IMR-90 (cell line): ENCODE results near the gene AZIN2. TPM values are rescaled to one million over a fixed set of nuclear protein-coding genes. Genes with fewer than 3 reads are reported as not detected.

Experiments
- ATAC-seq: fragments of 200-7000 bp; cut with Tn5 transposase; 2 replicates; pipeline ENCODE4 v1.9.1; 2020; ENCODE audit warnings: low read depth, mild to moderate bottlenecking, moderate library complexity
- BruUV-seq: library from RNA; stranded (reverse); fragments of 400-500 nt; replicated peaks from 2 replicates; lab custom pipeline; 2021; lab: Mats Ljungman, UMichigan
- CTCF ChIA-PET: fragments of 300-600 bp; formaldehyde crosslinking; extraction: SDS; loops from one replicate; lab custom pipeline; 2021; ENCODE audit warnings: antibody characterized with exemption; lab: Yijun Ruan, JAX
- POLR2A ChIA-PET: fragments of 300-600 bp; sonication (Branson Sonifier 250); formaldehyde crosslinking; loops from one replicate; lab custom pipeline; 2022; ENCODE audit warnings: antibody characterized with exemption; ENCODE audit not compliant: unreplicated experiment; lab: Charles Lee
- DNase-seq: peaks from one replicate; pipeline ENCODE4 v3.0.0; 2013
- H2AFZ ChIP-seq: replicated peaks from 2 replicates; pipeline ENCODE3; 2013; ENCODE audit warnings: low read length, mild to moderate bottlenecking; ENCODE audit not compliant: poor library complexity
- H2AK5ac ChIP-seq: 2 replicates; pipeline ENCODE4 v1.6.1; 2013; ENCODE audit warnings: low read depth, low read length, inconsistent platforms
- H2AK9ac ChIP-seq: replicated peaks from 2 replicates; pipeline ENCODE3; 2013; ENCODE audit warnings: mild to moderate bottlenecking, low read depth, low read length, moderate library complexity; ENCODE audit not compliant: poor library complexity
- H2BK120ac ChIP-seq: 2 replicates; pipeline ENCODE4 v1.6.1; 2013; ENCODE audit warnings: low read depth, low read length, inconsistent platforms
- H2BK15ac ChIP-seq: 3 replicates; pipeline ENCODE4 v1.6.1; 2013; ENCODE audit warnings: low read depth, low read length, inconsistent platforms
- H2BK20ac ChIP-seq: 2 replicates; pipeline ENCODE4 v1.6.1; 2013; ENCODE audit warnings: low read depth, mild to moderate bottlenecking, inconsistent platforms, low read length, moderate library complexity
- H2BK5ac ChIP-seq: 2 replicates; pipeline ENCODE4 v1.6.1; 2013; ENCODE audit warnings: mild to moderate bottlenecking, low read depth, low read length, inconsistent platforms; ENCODE audit not compliant: poor library complexity, severe bottlenecking
- H3K14ac ChIP-seq: replicated peaks from 2 replicates; pipeline ENCODE4 v1.6.1; 2013; ENCODE audit warnings: low read depth, low read length, inconsistent platforms
- H3K18ac ChIP-seq: 2 replicates; pipeline ENCODE4 v1.6.1; 2013; ENCODE audit warnings: low read depth, low read length, control low read depth
- H3K23ac ChIP-seq: 2 replicates; pipeline ENCODE4 v1.6.1; 2013; ENCODE audit warnings: low read depth, low read length, inconsistent platforms
- H3K27ac ChIP-seq: 2 replicates; pipeline ENCODE4 v1.5.1; 2013; ENCODE audit warnings: mild to moderate bottlenecking, control low read depth, low read length; ENCODE audit not compliant: insufficient read depth
- H3K27me3 ChIP-seq: 2 replicates; pipeline ENCODE4 v1.6.1; 2013; ENCODE audit warnings: low read length; ENCODE audit not compliant: control insufficient read depth, insufficient read depth
- H3K36me3 ChIP-seq: 2 replicates; pipeline ENCODE4 v1.6.1; 2013; ENCODE audit warnings: low read length, mixed read lengths; ENCODE audit not compliant: control insufficient read depth, insufficient read depth
- H3K4ac ChIP-seq: 2 replicates; pipeline ENCODE4 v1.6.1; 2013; ENCODE audit warnings: low read depth, low read length, inconsistent platforms
- H3K4me1 ChIP-seq: 2 replicates; pipeline ENCODE4 v1.6.1; 2013; ENCODE audit warnings: low read length, mixed read lengths; ENCODE audit not compliant: control insufficient read depth, insufficient read depth
- H3K4me2 ChIP-seq: 2 replicates; pipeline ENCODE4 v1.6.1; 2013; ENCODE audit warnings: low read depth, mild to moderate bottlenecking, control low read depth, low read length, moderate library complexity
- H3K4me3 ChIP-seq: 2 replicates; pipeline ENCODE4 v1.5.1; 2013; ENCODE audit warnings: low read depth, mild to moderate bottlenecking, control low read depth, low read length, moderate library complexity; ENCODE audit not compliant: insufficient read depth
- H3K56ac ChIP-seq: 2 replicates; pipeline ENCODE4 v1.6.1; 2013; ENCODE audit warnings: low read length, inconsistent platforms; ENCODE audit not compliant: insufficient read depth; ENCODE audit errors: extremely low read depth
- H3K79me1 ChIP-seq, 2 experiments: 2 replicates each; pipeline ENCODE4 v1.6.1; 2013; ENCODE audit warnings: low read length in 2 of 2, inconsistent platforms in 1 of 2, low read depth in 1 of 2
- H3K9ac ChIP-seq: 2 replicates; pipeline ENCODE4 v1.6.1; 2013; ENCODE audit warnings: low read depth, low read length, control low read depth
- H3K9me1 ChIP-seq: 2 replicates; pipeline ENCODE4 v1.6.1; 2013; ENCODE audit warnings: low read length, inconsistent platforms; ENCODE audit not compliant: insufficient read depth
- H3K9me3 ChIP-seq: 2 replicates; pipeline ENCODE4 v1.6.1; 2013; ENCODE audit warnings: low read length; ENCODE audit not compliant: control insufficient read depth, insufficient read depth
- H4K20me1 ChIP-seq: 2 replicates; pipeline ENCODE4 v1.6.1; 2013; ENCODE audit warnings: low read length, inconsistent platforms; ENCODE audit not compliant: insufficient read depth
- H4K5ac ChIP-seq: 2 replicates; pipeline ENCODE4 v1.6.1; 2013; ENCODE audit warnings: mild to moderate bottlenecking, low read depth, low read length, control low read depth
- H4K8ac ChIP-seq, 2 experiments: 2 replicates each; pipeline ENCODE4 v1.6.1; 2013; ENCODE audit warnings: low read depth in 2 of 2, low read length in 2 of 2, control low read depth in 1 of 2, inconsistent platforms in 1 of 2
- H4K91ac ChIP-seq: 2 replicates; pipeline ENCODE4 v1.6.1; 2013; ENCODE audit warnings: low read depth, low read length, inconsistent platforms; ENCODE audit not compliant: insufficient read depth
- CEBPB ChIP-seq: IDR thresholded peaks from 2 replicates; pipeline ENCODE4 v1.6.1; 2012; ENCODE audit warnings: low read depth, low read length, improper control_type of control experiment
- CHD1 ChIP-seq: IDR thresholded peaks from 2 replicates; pipeline ENCODE4 v1.6.1; 2012; ENCODE audit warnings: low read depth, low read length, improper control_type of control experiment
- ELK1 ChIP-seq: fragments of 150-350 bp; IDR thresholded peaks from 2 replicates; pipeline ENCODE4 v1.6.1; 2016; ENCODE audit warnings: low read depth, mild to moderate bottlenecking, low read length, moderate library complexity, borderline replicate concordance
- FOS ChIP-seq: fragments of 150-350 bp; IDR thresholded peaks from 2 replicates; pipeline ENCODE4 v1.6.1; 2016; ENCODE audit warnings: low read depth, low read length
- MAFK ChIP-seq: IDR thresholded peaks from 2 replicates; pipeline ENCODE4 v1.6.1; 2012; ENCODE audit warnings: low read depth, low read length, improper control_type of control experiment
- MAZ ChIP-seq: IDR thresholded peaks from 2 replicates; pipeline ENCODE4 v1.6.1; 2012; ENCODE audit warnings: low read depth, mild to moderate bottlenecking, low read length, improper control_type of control experiment, moderate library complexity, borderline replicate concordance
- NFE2L2 ChIP-seq: fragments of 150-350 bp; IDR thresholded peaks from 2 replicates; pipeline ENCODE4 v1.6.1; 2016; ENCODE audit warnings: low read depth, mild to moderate bottlenecking, low read length
- RAD21 ChIP-seq: IDR thresholded peaks from 2 replicates; pipeline ENCODE4 v1.6.1; 2012; ENCODE audit warnings: low read length, improper control_type of control experiment
- RCOR1 ChIP-seq: IDR thresholded peaks from 2 replicates; pipeline ENCODE4 v1.6.1; 2012; ENCODE audit warnings: mild to moderate bottlenecking, low read length, improper control_type of control experiment; ENCODE audit not compliant: insufficient replicate concordance
- RFX5 ChIP-seq: IDR thresholded peaks from 2 replicates; pipeline ENCODE4 v1.8.0; 2012; ENCODE audit warnings: low read depth, mild to moderate bottlenecking, low read length, moderate library complexity
- SMC3 ChIP-seq: fragments of 150-350 bp; IDR thresholded peaks from 2 replicates; pipeline ENCODE4 v1.6.1; 2016; ENCODE audit warnings: low read depth, mild to moderate bottlenecking, antibody characterized with exemption, low read length, moderate library complexity
- USF2 ChIP-seq: fragments of 150-350 bp; IDR thresholded peaks from 2 replicates; pipeline ENCODE4 v1.6.1; 2017; ENCODE audit warnings: mild to moderate bottlenecking, antibody characterized with exemption, low read length, low read depth
- WGBS, 2 experiments: methylation state at CpG; one replicate each; pipeline versions ENCODE4 v1.1.5 to v1.1.7; 2013; ENCODE audit warnings: missing lambda C conversion rate in 2 of 2; ENCODE audit not compliant: insufficient read length in 1 of 2; ENCODE audit errors: extremely low coverage in 2 of 2; 5-methylcytosine and 5-hydroxymethylcytosine counted together
- dilution Hi-C: fragments of 300-500 bp; cut with HindIII; formaldehyde crosslinking; loops from one replicate; pipeline ENCODE4 v1.14.3; 2018; ENCODE audit warnings: low sequenced_read_pairs; ENCODE audit not compliant: unreplicated experiment
- in situ Hi-C: fragments of 300-500 bp; cut with MboI; formaldehyde crosslinking; loops from 3 replicates; pipeline ENCODE4 v1.14.3; 2019; ENCODE audit warnings: low sequenced_read_pairs, inconsistent platforms, mixed read lengths
- intact Hi-C: fragments of 100-400 bp; cut with micrococcal nuclease; formaldehyde crosslinking; loops from 2 replicates; pipeline ENCODE4 v1.10.0; 2022
- polyA plus RNA-seq, 3 experiments: library from polyadenylated mRNA; depleted of rRNA; stranded (reverse); fragments of >200 nt; gene quantifications; 2 replicates each; pipeline ENCODE4 v1.2.3, GENCODE V29; 2012; ENCODE audit warnings: low replicate concordance in 1 of 3
- total RNA-seq: library from RNA; depleted of rRNA; stranded (reverse); fragments of >200 nt; gene quantifications from 2 replicates; pipeline ENCODE4 v1.2.3, GENCODE V29; 2012
- TF ChIP-seq, protein P1 (sequence below): conservative IDR thresholded peaks from 2 replicates; pipeline ENCODE4 v1.5.1; 2012; ENCODE audit warnings: mild to moderate bottlenecking, low read depth, low read length, improper control_type of control experiment

Gene AZIN2
- total and polyA plus RNA-seq, 2 of the 4 experiments (the other 2 are of a cell fraction): 4.7 to 8.9 TPM

DNA sequence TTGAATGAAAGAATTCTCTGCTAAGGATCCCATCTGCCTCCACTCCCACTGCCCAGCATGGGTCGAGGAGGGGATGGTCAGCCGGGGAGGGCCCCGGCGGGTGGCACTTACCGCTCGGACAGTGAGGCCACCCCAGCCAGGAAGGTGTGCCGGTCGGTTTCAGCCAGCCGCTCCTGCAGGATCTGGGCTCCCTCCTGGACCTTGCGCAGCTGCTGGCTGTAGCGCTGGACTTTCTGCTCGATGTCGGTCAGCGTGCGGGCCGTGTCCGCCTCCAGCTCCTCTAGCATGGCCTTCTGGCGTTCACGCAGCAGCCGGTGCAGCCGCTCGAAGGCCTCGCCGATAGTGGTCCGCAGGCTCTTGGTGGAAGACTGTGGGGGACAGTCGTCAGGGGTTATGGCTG lies 78.6 kb downstream of the AZIN2 start:
- H2BK20ac ChIP-seq: no peak overlapping the region
- DNase-seq (no peak), ATAC-seq (no peak)
- intact Hi-C loops: no loop called here
- no peak overlapping the region for H2BK5ac ChIP-seq
- ChIA-PET POLR2A (no interaction called here), CTCF (no interaction called here)
- in situ Hi-C loops: no loop called here
- no peaks in the 10 kb centered on the region for H3K9me3 ChIP-seq
- no peak overlapping the region for H3K4me2 ChIP-seq
- H4K20me1 ChIP-seq: no peaks in the 10 kb centered on the region
- peaks cover 33% of the 10 kb centered on the region for H3K9me1 ChIP-seq
- no peak overlapping the region for H3K9ac ChIP-seq
- no peak overlapping the region for H2AK5ac ChIP-seq
- no peak overlapping the region for H2BK15ac ChIP-seq
- H2AK9ac ChIP-seq: no peak overlapping the region
- TF ChIP-seq SMC3 (no peak), CHD1 (no peak), MAFK (no peak), USF2 (no peak), RCOR1 (no peak), FOS (no peak), RFX5 (no peak), MAZ (no peak), RAD21 (no peak), NFE2L2 (no peak), ELK1 (no peak), CEBPB (no peak)
- TF ChIP-seq, protein P1, sequence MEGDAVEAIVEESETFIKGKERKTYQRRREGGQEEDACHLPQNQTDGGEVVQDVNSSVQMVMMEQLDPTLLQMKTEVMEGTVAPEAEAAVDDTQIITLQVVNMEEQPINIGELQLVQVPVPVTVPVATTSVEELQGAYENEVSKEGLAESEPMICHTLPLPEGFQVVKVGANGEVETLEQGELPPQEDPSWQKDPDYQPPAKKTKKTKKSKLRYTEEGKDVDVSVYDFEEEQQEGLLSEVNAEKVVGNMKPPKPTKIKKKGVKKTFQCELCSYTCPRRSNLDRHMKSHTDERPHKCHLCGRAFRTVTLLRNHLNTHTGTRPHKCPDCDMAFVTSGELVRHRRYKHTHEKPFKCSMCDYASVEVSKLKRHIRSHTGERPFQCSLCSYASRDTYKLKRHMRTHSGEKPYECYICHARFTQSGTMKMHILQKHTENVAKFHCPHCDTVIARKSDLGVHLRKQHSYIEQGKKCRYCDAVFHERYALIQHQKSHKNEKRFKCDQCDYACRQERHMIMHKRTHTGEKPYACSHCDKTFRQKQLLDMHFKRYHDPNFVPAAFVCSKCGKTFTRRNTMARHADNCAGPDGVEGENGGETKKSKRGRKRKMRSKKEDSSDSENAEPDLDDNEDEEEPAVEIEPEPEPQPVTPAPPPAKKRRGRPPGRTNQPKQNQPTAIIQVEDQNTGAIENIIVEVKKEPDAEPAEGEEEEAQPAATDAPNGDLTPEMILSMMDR: no peak
- peaks cover 24% of the 10 kb centered on the region for H3K4me1 ChIP-seq
- no peak overlapping the region for H4K5ac ChIP-seq
- H4K8ac ChIP-seq: no peak overlapping the region
- H2BK120ac ChIP-seq: no peak overlapping the region
- 96% methylated on average over 12 of the region's 26 CpGs; no CpG with 5 or more reads in 1 of the 2 experiments for WGBS, 2 experiments
- no peak overlapping the region for H4K91ac ChIP-seq
- no TSS peak for BruUV-seq
- no peak overlapping the region for H3K23ac ChIP-seq
- dilution Hi-C loops: no loop called here
- peaks cover 20% of the 10 kb centered on the region for H3K36me3 ChIP-seq
- H3K27me3 ChIP-seq: no peaks in the 10 kb centered on the region
- H3K27ac ChIP-seq: no peak overlapping the region
- no peak overlapping the region for H3K56ac ChIP-seq
- H3K4me3 ChIP-seq: no peak overlapping the region
- no peak overlapping the region for H3K4ac ChIP-seq
- peaks cover 5 to 30% of the 10 kb centered on the region in 2 experiments; a peak in 3 of 4 replicates for H3K79me1 ChIP-seq
- H3K18ac ChIP-seq: no peak overlapping the region
- H3K14ac ChIP-seq: no peak overlapping the region
- no peak overlapping the region for H2AFZ ChIP-seq
